ENCODE data around the gene SOX6. TPM values are rescaled to one million over a fixed set of nuclear protein-coding genes. Genes with fewer than 3 reads are reported as not detected.

The SOX6 gene
- total RNA-seq, 1 experiment from 2014 or later = 0.21 TPM

DNA sequence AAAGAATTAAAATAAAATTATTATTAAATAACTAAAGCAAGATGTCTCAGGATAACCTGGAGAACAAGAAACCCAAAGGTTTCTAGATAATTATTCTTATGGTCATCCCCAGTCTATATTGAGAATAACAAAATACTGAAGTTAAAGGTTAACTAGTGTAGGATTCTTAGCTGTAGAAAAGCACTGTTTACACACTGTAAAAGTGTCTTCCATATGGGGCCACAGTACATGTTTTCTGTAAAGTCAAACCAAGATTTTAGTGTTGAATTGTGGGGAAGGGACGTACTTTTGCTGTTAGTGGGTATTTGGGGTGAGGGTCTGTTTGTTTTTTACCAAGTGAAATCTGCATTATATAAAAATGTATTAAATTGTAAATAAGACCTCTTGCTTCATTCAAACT lies 47.5 kb upstream of the SOX6 start:
- H3K4me1 ChIP-seq (ENCODE audit: control insufficient read depth, insufficient read depth, low read length) = no peaks in the 10 kb centered on the region
- BruUV-seq (replicated peaks) = no TSS peak
- CTCF ChIA-PET = no interaction called here
- no peak for TF ChIP-seq REST (IDR thresholded peaks at IDR 0.05; ENCODE audit: insufficient read depth in 1 of 2, low read depth in 2 of 2, low read length in 1 of 2)
- TF ChIP-seq POLR2AphosphoS5 (IDR thresholded peaks at IDR 0.05; ENCODE audit: low read depth, low read length) = no peak
- no peak for TF ChIP-seq TCF7L2 (IDR thresholded peaks at IDR 0.05; ENCODE audit: low read depth, low read length)
- no peak for TF ChIP-seq SIN3A (IDR thresholded peaks at IDR 0.05; ENCODE audit: borderline replicate concordance, insufficient read depth, low read depth, low read length)
- TF ChIP-seq CTCF (IDR thresholded peaks at IDR 0.05) = no peak
- no peaks in the 10 kb centered on the region for H3K27me3 ChIP-seq (ENCODE audit: control insufficient read depth, insufficient read depth, low read length)
- no peak overlapping the region for H3K27ac ChIP-seq (ENCODE audit: low read length)
- intact Hi-C loops (cut with micrococcal nuclease; ENCODE audit: unreplicated experiment) (no loop called here), in situ Hi-C loops (cut with HindIII; ENCODE audit: low pct_unique_long_range_greater_than_20kb, low sequenced_read_pairs) (no loop called here)
- H3K36me3 ChIP-seq (ENCODE audit: control insufficient read depth, insufficient read depth, low read length) = no peaks in the 10 kb centered on the region
- POLR2A ChIA-PET = no interaction called here
- no peak for ATAC-seq
- no peaks in the 10 kb centered on the region for H3K9me3 ChIP-seq (ENCODE audit: control insufficient read depth, insufficient read depth, low read depth, low read length)
- no peak for DNase-seq (ENCODE audit: low read depth, low spot score)
- no peak overlapping the region for H3K4me3 ChIP-seq (ENCODE audit: low read depth in 2 of 2, low read length in 2 of 2)

DNA sequence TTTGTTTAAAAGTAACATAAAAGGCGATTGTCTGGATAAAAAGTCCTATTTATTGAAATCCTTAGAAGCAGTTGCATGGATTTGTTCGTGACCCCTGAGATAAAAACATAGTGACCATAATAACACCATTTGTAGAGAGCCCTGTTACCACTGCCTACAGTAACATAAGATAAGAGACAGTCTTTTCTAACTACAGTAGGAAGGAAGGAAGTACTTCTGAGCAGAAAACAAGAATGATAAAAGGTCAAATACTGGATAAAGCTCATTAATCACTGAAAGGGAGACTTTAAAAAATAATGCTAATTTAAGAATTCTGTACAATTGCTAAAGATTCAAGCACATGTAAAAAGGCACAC lies 47.1 kb upstream of the SOX6 start:
- Histone ChIP-seq H3K4me3 (ENCODE audit: low read depth in 2 of 2, low read length in 2 of 2) (no peak overlapping the region), H3K4me1 (ENCODE audit: control insufficient read depth, insufficient read depth, low read length) (no peaks in the 10 kb centered on the region), H3K27ac (ENCODE audit: low read length) (no peak overlapping the region), H3K36me3 (ENCODE audit: control insufficient read depth, insufficient read depth, low read length) (no peaks in the 10 kb centered on the region), H3K9me3 (ENCODE audit: control insufficient read depth, insufficient read depth, low read depth, low read length) (no peaks in the 10 kb centered on the region), H3K27me3 (ENCODE audit: control insufficient read depth, insufficient read depth, low read length) (no peaks in the 10 kb centered on the region)
- intact Hi-C loops (cut with micrococcal nuclease; ENCODE audit: unreplicated experiment) = no loop called here
- in situ Hi-C loops (cut with HindIII; ENCODE audit: low pct_unique_long_range_greater_than_20kb, low sequenced_read_pairs) = no loop called here
- TF ChIP-seq POLR2AphosphoS5 (IDR thresholded peaks at IDR 0.05; ENCODE audit: low read depth, low read length) = no peak
- no peak for TF ChIP-seq TCF7L2 (IDR thresholded peaks at IDR 0.05; ENCODE audit: low read depth, low read length)
- no peak for TF ChIP-seq CTCF (IDR thresholded peaks at IDR 0.05)
- TF ChIP-seq REST (IDR thresholded peaks at IDR 0.05; ENCODE audit: insufficient read depth in 1 of 2, low read depth in 2 of 2, low read length in 1 of 2) = no peak
- TF ChIP-seq SIN3A (IDR thresholded peaks at IDR 0.05; ENCODE audit: borderline replicate concordance, insufficient read depth, low read depth, low read length) = no peak
- ChIA-PET CTCF (no interaction called here), POLR2A (no interaction called here)
- ATAC-seq (no peak), DNase-seq (ENCODE audit: low read depth, low spot score) (no peak)
- BruUV-seq (replicated peaks) = no TSS peak
